B cell (primary cell): ENCODE data around the gene FAM184A. TPM values are rescaled to one million over a fixed set of nuclear protein-coding genes. Genes with fewer than 3 reads are reported as not detected.

Experiments
- ATAC-seq: fragments of 200-7000 bp; cut with Tn5 transposase; one replicate; pipeline ENCODE4 v1.10.0; 2021; ENCODE audit warnings: low read depth, mild to moderate bottlenecking, moderate number of reproducible peaks, moderate library complexity
- CTCF ChIA-PET: fragments of 350-600 bp; sonication (Branson Sonifier 250); formaldehyde crosslinking; loops from one replicate; lab custom pipeline; 2021; ENCODE audit warnings: antibody characterized with exemption, inconsistent platforms; lab: Charles Lee
- POLR2A ChIA-PET: fragments of 350-600 bp; sonication (Branson Sonifier 250); formaldehyde crosslinking; loops from one replicate; lab custom pipeline; 2021; ENCODE audit warnings: antibody characterized with exemption; lab: Charles Lee
- DNase-seq: peaks from one replicate; pipeline ENCODE4 v3.0.0; 2013
- H2AFZ ChIP-seq: 2 replicates; pipeline ENCODE4 v1.6.1; 2012; ENCODE audit warnings: mild to moderate bottlenecking, low read depth, low read length; ENCODE audit not compliant: insufficient read depth, poor library complexity, severe bottlenecking
- H3K27ac ChIP-seq, 2 donors: 1 replicate in 1 of 2; 2 replicates in 1 of 2; pipeline ENCODE4 v1.5.1; 2012 to 2013; ENCODE audit warnings: low read length in 2 of 2, mild to moderate bottlenecking in 2 of 2, moderate library complexity in 1 of 2
- H3K27me3 ChIP-seq, 4 experiments: fragments of 200-600 bp in 1 of 4; sonication (generic) in 1 of 4; replicated peaks in 1 of 4; 1 replicate in 2 of 4; 2 replicates in 2 of 4; pipeline versions ENCODE4 v1.6.1 to v1.7.0; 2013 to 2016; ENCODE audit warnings: low read length in 3 of 4, mild to moderate bottlenecking in 2 of 4, mixed read lengths in 1 of 4, moderate library complexity in 1 of 4; ENCODE audit not compliant: insufficient read depth in 4 of 4, control insufficient read depth in 3 of 4; ENCODE audit errors: control extremely low read depth in 1 of 4
- H3K36me3 ChIP-seq, 2 experiments: replicated peaks in 1 of 2; 1 replicate in 1 of 2; 2 replicates in 1 of 2; pipeline versions ENCODE4 v1.6.1 to v1.7.1; 2013; ENCODE audit warnings: low read length in 1 of 2; ENCODE audit not compliant: insufficient read depth in 2 of 2, control insufficient read depth in 1 of 2; ENCODE audit errors: control extremely low read depth in 1 of 2, extremely low read depth in 1 of 2
- H3K4me1 ChIP-seq, 2 donors: fragments of 200-600 bp in 1 of 2; sonication (generic) in 1 of 2; 1 replicate in 1 of 2; 2 replicates in 1 of 2; pipeline versions ENCODE4 v1.5.1 to v1.6.1; 2013 to 2017; ENCODE audit warnings: low read length in 2 of 2; ENCODE audit not compliant: control insufficient read depth in 2 of 2, insufficient read depth in 2 of 2
- H3K4me2 ChIP-seq: replicated peaks from 2 replicates; pipeline ENCODE3; 2012; ENCODE audit warnings: mild to moderate bottlenecking, low read depth, low read length; ENCODE audit not compliant: poor library complexity, severe bottlenecking
- H3K4me3 ChIP-seq, 5 experiments: fragments of 200-600 bp in 1 of 5; sonication (generic) in 1 of 5; 1 replicate in 3 of 5; 2 replicates in 2 of 5; pipeline versions ENCODE4 v1.5.1 to v1.7.0; 2011 to 2016; ENCODE audit warnings: low read length in 4 of 5, mild to moderate bottlenecking in 4 of 5, low read depth in 2 of 5, control low read depth in 1 of 5, moderate library complexity in 1 of 5; ENCODE audit not compliant: insufficient read depth in 1 of 5; ENCODE audit errors: control extremely low read depth in 1 of 5, extremely low read depth in 1 of 5
- H3K79me2 ChIP-seq: fragments of 200-600 bp; sonication (generic); one replicate; pipeline ENCODE4 v1.6.0; 2016; ENCODE audit warnings: low read length; ENCODE audit not compliant: control insufficient read depth, insufficient read depth
- H3K9ac ChIP-seq: fragments of 200-600 bp; sonication (generic); 2 replicates; pipeline ENCODE4 v1.6.1; 2017; ENCODE audit warnings: mild to moderate bottlenecking, low read length, moderate library complexity
- H3K9me3 ChIP-seq, 3 donors: one replicate each; pipeline versions ENCODE4 v1.6.1 to v1.7.1; 2013; ENCODE audit warnings: low read length in 2 of 3; ENCODE audit not compliant: control insufficient read depth in 2 of 3, insufficient read depth in 1 of 3; ENCODE audit errors: control extremely low read depth in 1 of 3
- H4K20me1 ChIP-seq: 2 replicates; pipeline ENCODE4 v1.6.0; 2012; ENCODE audit warnings: mild to moderate bottlenecking, low read length; ENCODE audit not compliant: insufficient read depth, control insufficient read depth, poor library complexity, severe bottlenecking
- H3K27ac Mint-ChIP-seq: one replicate; pipeline ENCODE4 v1.8.0; 2021; ENCODE audit warnings: mixed read lengths
- H3K27me3 Mint-ChIP-seq: one replicate; pipeline ENCODE4 v1.8.0; 2021; ENCODE audit warnings: mixed read lengths
- H3K4me1 Mint-ChIP-seq: one replicate; pipeline ENCODE4 v1.8.0; 2021; ENCODE audit warnings: mixed read lengths
- H3K4me3 Mint-ChIP-seq: one replicate; pipeline ENCODE4 v1.8.0; 2021; ENCODE audit warnings: mixed read lengths
- H3K9me3 Mint-ChIP-seq: one replicate; pipeline ENCODE4 v1.8.0; 2022; ENCODE audit warnings: mixed read lengths; ENCODE audit not compliant: insufficient read depth
- CTCF ChIP-seq: fragments of 200-600 bp; IDR thresholded peaks from one replicate; pipeline ENCODE4 v1.8.0; 2022; ENCODE audit warnings: antibody characterized with exemption, mild to moderate bottlenecking
- EZH2 ChIP-seq: IDR thresholded peaks from 2 replicates; pipeline ENCODE4 v1.6.1; 2012; ENCODE audit warnings: borderline replicate concordance, low read depth, mild to moderate bottlenecking, moderate library complexity, low read length; ENCODE audit not compliant: insufficient read depth, poor library complexity, severe bottlenecking
- WGBS: methylation state at CpG from one replicate; pipeline ENCODE4 v1.1.5; 2013; ENCODE audit warnings: missing lambda C conversion rate; ENCODE audit not compliant: insufficient coverage; 5-methylcytosine and 5-hydroxymethylcytosine counted together
- intact Hi-C: fragments of 100-400 bp; cut with micrococcal nuclease; formaldehyde crosslinking; loops from one replicate; pipeline ENCODE4 v1.10.0; 2022
- polyA plus RNA-seq: library from polyadenylated mRNA; depleted of rRNA; stranded (reverse); fragments of >200 nt; gene quantifications from 2 replicates; pipeline ENCODE4 v1.2.3, GENCODE V29; 2012
- total RNA-seq, 2 donors: library from RNA; stranded (reverse); fragments of 120-200 nt in 1 of 2; gene quantifications; 1 replicate in 1 of 2; 2 replicates in 1 of 2; pipeline versions ENCODE4 v1.2.3 to v1.2.4, GENCODE V29; 2013 to 2022

FAM184A gene
- total and polyA plus RNA-seq, 2 donors (not counting 1 experiment from before 2014, with no cell fraction given): 0.07 to 0.54 TPM

GRCh38 chr6:119055069-119055468 lies 23.4 kb downstream of the FAM184A start:
- intact Hi-C loops: no loop called here
- H3K27me3 Mint-ChIP-seq: peaks cover 7% of the 10 kb centered on the region
- ATAC-seq: no peak
- no peaks in the 10 kb centered on the region for H3K4me1 Mint-ChIP-seq
- H3K79me2 ChIP-seq: no peaks in the 10 kb centered on the region
- no CpG with 5 or more reads among the region's 1 CpG for WGBS
- H3K4me2 ChIP-seq: no peak overlapping the region
- ChIA-PET CTCF (no interaction called here), POLR2A (no interaction called here)
- H3K4me3 ChIP-seq: no peak overlapping the region
- H3K9me3 ChIP-seq: peaks cover 0 to 3% (median 0%) of the 10 kb centered on the region in 3 donors
- peaks cover 0 to under 1% of the 10 kb centered on the region in 2 donors for H3K4me1 ChIP-seq
- no peak overlapping the region for H3K27ac Mint-ChIP-seq
- H4K20me1 ChIP-seq: no peaks in the 10 kb centered on the region
- H3K9me3 Mint-ChIP-seq: peaks cover 3% of the 10 kb centered on the region
- H3K27me3 ChIP-seq: peaks cover 0 to 5% (median 0%) of the 10 kb centered on the region in 4 experiments
- no peaks in the 10 kb centered on the region for H3K36me3 ChIP-seq
- TF ChIP-seq CTCF (no peak), EZH2 (no peak)
- no peak overlapping the region for H3K27ac ChIP-seq
- H3K9ac ChIP-seq: no peak overlapping the region
- H2AFZ ChIP-seq: no peak overlapping the region
- DNase-seq: no peak
- no peak overlapping the region for H3K4me3 Mint-ChIP-seq

DNA sequence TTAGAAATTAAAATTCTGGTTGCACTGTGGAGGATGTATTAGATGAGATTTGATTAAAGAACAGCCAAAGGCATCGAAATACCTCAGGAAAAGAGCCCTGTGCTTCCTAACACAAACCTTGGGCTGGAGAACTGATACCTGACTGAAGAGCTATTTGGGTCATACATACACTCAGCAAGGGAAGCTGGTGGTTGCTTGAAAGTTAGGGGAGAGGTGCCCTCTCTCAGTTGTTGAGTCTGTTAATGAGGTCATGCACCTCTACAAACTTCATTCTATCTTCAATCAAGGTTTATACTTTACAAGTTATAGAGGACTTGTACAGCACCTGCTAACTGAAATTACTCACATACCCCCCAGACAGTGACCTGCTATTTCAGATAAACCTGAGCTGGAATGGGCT lies 25.5 kb downstream of the FAM184A start:
- Mint-ChIP-seq H3K4me3 (no peak overlapping the region), H3K4me1 (no peaks in the 10 kb centered on the region), H3K27ac (no peak overlapping the region), H3K9me3 (peaks cover 3% of the 10 kb centered on the region), H3K27me3 (peaks cover 3% of the 10 kb centered on the region)
- Histone ChIP-seq H3K79me2 (no peaks in the 10 kb centered on the region), H2AFZ (no peak overlapping the region), H3K4me3 (no peak overlapping the region), H3K27me3 (peaks cover 0 to 5% (median 0%) of the 10 kb centered on the region in 4 experiments), H3K36me3 (no peaks in the 10 kb centered on the region), H3K4me2 (no peak overlapping the region), H3K9me3 (peaks cover 0 to 3% (median 0%) of the 10 kb centered on the region in 3 donors), H3K4me1 (no peaks in the 10 kb centered on the region), H3K27ac (no peak overlapping the region), H4K20me1 (no peaks in the 10 kb centered on the region), H3K9ac (no peak overlapping the region)
- POLR2A ChIA-PET: no interaction called here
- 71% methylated on average over 1 of the region's 1 CpG for WGBS
- TF ChIP-seq EZH2 (no peak), CTCF (no peak)
- no peak for ATAC-seq
- CTCF ChIA-PET: interaction anchor here (0.8 kb wide), 1 partner anchor 57 kb away, joined by 3 read pairs; no protein-coding TSS in a partner anchor
- no peak for DNase-seq
- intact Hi-C loops: no loop called here
